Spleen (tissue), 7 donors: ENCODE data around the gene PRR3.
A peak's percentile ranks its signal among the peaks of the same experiment; 100 is the strongest.

Experiments used
- CTCF ChIP-seq, 11 experiments: fragments of 200-600 bp in 7 of 11; fragments of 450-650 bp in 4 of 11; sonication (generic) in 4 of 11; IDR thresholded peaks in 8 of 11; conservative IDR thresholded peaks in 3 of 11; 1 replicate in 7 of 11; 2 replicates in 4 of 11; pipeline versions ENCODE4 v1.4.0 to v1.8.0; 2016 to 2021; ENCODE audit warnings: antibody characterized with exemption in 11 of 11, inconsistent platforms in 4 of 11, mild to moderate bottlenecking in 1 of 11
- POLR2A ChIP-seq, 3 donors: fragments of 450-650 bp; IDR thresholded peaks; one replicate each; pipeline ENCODE4 v1.5.1; 2017; ENCODE audit warnings: antibody characterized with exemption in 3 of 3, mild to moderate bottlenecking in 1 of 3
- POLR2AphosphoS5 ChIP-seq, 3 donors: sonication (generic); formaldehyde crosslinking; IDR thresholded peaks; one replicate each; pipeline ENCODE4 v1.5.1; 2017; ENCODE audit warnings: antibody characterized with exemption in 3 of 3
- donor health status: DM: no; HTN: no; CAD: no; lungs with moderate emphysema.
- donor health status: DM: no; HTN: no; CAD: no.
- donor health status: DM: no; HTN: no; CAD: no.

GRCh38 chr6:30611150-30611855 is 54.2 kb downstream of the PRR3 start:
- no peak for TF ChIP-seq CTCF (IDR thresholded peaks at IDR 0.05 in 8 of 11, conservative IDR thresholded peaks at IDR 0.05 in 3 of 11)
- TF ChIP-seq POLR2A (IDR thresholded peaks at IDR 0.05), result no peak
- TF ChIP-seq POLR2AphosphoS5 (IDR thresholded peaks at IDR 0.05), result peak in 2 of 3 donors; percentile 49 to 51
